ENCODE results near the gene MRPL21.

DNA sequence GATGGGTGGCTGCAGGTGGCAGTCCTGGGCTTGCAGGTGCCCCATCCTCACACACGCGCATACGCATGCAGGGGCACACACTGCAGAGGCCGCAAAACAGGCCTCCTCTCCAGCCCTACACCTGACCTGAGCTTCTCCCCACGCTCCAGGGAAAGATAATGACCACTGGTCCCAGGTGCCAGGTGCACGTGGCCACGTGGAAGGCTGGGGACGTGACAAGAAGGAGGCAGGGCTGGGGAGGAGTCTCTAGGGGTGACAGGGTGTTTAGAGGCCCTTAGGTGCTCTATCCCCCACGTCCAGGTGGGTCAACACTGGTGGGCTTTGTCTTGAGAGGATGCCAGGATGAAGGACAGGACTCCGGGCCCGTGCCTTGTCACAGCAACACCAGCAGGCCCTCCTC is 38.4 kb downstream of the MRPL21 start:
- TF ChIP-seq, protein P1, sequence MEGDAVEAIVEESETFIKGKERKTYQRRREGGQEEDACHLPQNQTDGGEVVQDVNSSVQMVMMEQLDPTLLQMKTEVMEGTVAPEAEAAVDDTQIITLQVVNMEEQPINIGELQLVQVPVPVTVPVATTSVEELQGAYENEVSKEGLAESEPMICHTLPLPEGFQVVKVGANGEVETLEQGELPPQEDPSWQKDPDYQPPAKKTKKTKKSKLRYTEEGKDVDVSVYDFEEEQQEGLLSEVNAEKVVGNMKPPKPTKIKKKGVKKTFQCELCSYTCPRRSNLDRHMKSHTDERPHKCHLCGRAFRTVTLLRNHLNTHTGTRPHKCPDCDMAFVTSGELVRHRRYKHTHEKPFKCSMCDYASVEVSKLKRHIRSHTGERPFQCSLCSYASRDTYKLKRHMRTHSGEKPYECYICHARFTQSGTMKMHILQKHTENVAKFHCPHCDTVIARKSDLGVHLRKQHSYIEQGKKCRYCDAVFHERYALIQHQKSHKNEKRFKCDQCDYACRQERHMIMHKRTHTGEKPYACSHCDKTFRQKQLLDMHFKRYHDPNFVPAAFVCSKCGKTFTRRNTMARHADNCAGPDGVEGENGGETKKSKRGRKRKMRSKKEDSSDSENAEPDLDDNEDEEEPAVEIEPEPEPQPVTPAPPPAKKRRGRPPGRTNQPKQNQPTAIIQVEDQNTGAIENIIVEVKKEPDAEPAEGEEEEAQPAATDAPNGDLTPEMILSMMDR (IDR thresholded peaks at IDR 0.05): no peak
- TF ChIP-seq POLR2A (IDR thresholded peaks at IDR 0.05): no peak
